ENCODE results near the gene CDKN2B-AS1. TPM values are rescaled to one million over a fixed set of nuclear protein-coding genes. Genes with fewer than 3 reads are reported as not detected.
A peak's percentile ranks its signal among the peaks of the same experiment; 100 is the strongest.

Gene CDKN2B-AS1
- total and polyA plus RNA-seq, 2 of the 13 experiments (the other 11 are each of a cell fraction or from before 2014, with no cell fraction given) = 0.64 to 2.3 TPM

DNA sequence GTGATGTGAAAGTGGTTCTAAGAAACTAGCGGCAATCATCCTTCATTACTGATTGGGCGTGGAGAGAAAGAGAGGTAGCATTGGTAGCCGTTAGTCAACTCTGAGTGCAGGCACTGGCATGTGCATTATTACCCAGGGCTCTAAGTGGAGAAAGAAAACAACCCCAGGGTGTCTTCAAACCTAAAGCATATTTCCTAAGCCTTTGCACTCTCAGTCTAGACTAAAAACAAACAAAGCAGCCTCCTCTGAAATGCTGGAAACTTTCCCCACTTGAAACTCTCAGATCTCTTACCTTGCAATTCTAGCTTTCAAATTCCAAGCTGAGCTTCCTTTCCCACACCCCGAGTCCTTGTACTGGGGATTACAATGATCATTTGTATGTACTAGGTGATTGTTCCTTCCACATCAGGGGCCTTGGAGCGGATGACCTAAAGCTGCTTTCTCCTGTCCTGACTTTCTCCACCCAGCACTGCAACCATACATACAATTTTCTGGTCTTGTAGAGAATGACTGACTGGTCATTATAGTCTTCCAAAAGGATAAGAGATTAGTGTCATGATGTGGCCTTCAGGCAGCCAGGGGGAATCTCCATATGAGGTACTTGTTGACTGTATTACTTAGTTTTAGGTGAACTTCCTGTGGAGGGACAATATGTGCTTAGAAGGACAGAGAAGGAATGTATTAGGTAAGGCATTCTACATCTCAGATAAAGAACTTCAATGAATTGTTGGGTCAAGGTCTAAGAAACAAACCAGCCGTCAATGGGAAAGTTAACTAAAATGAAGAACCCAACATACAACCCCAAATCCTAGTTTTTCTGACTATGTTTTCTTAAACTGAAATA is 112.8 kb downstream of the CDKN2B-AS1 start:
- H4K20me1 ChIP-seq (ENCODE audit: insufficient read depth, low read length) = no peaks in the 10 kb centered on the region
- H3K27me3 ChIP-seq (ENCODE audit: control insufficient read depth in 1 of 2, insufficient read depth in 2 of 2, low read length in 2 of 2) = no peaks in the 10 kb centered on the region
- FAIRE-seq (no peak), ATAC-seq (no peak), DNase-seq (ENCODE audit: low spot score) (peak; percentile 19)
- no peaks in the 10 kb centered on the region for H3K36me3 ChIP-seq (replicated peaks in 1 of 2; ENCODE audit: control insufficient read depth in 1 of 2, insufficient read depth in 2 of 2, low read length in 2 of 2)
- BruUV-seq (replicated peaks) = no TSS peak
- H3K27ac ChIP-seq (ENCODE audit: extremely low read length, insufficient read depth, low read length) = no peak overlapping the region
- CTCF ChIA-PET (ENCODE audit: low intra/inter-chr PET ratio, low total read pairs) = no interaction called here
- peak overlapping the region; percentile 22 for H2AFZ ChIP-seq (ENCODE audit: low read length)
- no peak overlapping the region for H3K9ac ChIP-seq (ENCODE audit: insufficient read depth, low read depth, low read length)
- TF ChIP-seq ZEB1 (IDR thresholded peaks at IDR 0.05; ENCODE audit: insufficient replicate concordance, low read depth) = no peak
- TF ChIP-seq DNMT3B (CRISPR knock-in tag; conservative IDR thresholded peaks at IDR 0.05) = no peak
- no peak for TF ChIP-seq ZFP36L1 (CRISPR knock-in tag; IDR thresholded peaks at IDR 0.05)
- TF ChIP-seq, protein P1, sequence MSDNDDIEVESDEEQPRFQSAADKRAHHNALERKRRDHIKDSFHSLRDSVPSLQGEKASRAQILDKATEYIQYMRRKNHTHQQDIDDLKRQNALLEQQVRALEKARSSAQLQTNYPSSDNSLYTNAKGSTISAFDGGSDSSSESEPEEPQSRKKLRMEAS (IDR thresholded peaks at IDR 0.05) = no peak
- no peak for TF ChIP-seq ZNF331 (CRISPR knock-in tag; IDR thresholded peaks at IDR 0.05)
- TF ChIP-seq, protein P2, sequence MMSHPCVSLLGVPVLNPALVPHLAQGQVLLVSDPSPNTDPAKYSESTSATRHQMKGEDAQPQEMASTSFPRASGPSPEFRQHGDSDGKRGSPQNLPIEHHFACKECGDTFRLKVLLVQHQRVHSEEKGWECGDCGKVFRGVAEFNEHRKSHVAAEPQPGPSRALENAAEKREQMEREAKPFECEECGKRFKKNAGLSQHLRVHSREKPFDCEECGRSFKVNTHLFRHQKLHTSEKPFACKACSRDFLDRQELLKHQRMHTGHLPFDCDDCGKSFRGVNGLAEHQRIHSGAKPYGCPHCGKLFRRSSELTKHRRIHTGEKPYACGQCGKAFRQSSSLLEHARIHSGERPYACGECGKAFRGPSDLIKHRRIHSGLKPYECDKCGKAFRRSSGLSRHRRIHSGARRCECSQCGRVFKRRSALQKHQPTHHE (CRISPR knock-in tag; IDR thresholded peaks at IDR 0.05; ENCODE audit: borderline replicate concordance) = no peak
- no peak for TF ChIP-seq SMAD9 (CRISPR knock-in tag; IDR thresholded peaks at IDR 0.05)
- TF ChIP-seq ARNT2 (CRISPR knock-in tag; IDR thresholded peaks at IDR 0.05; ENCODE audit: low read depth) = no peak
- no peak for TF ChIP-seq ZNF354B (CRISPR knock-in tag; IDR thresholded peaks at IDR 0.05)
- TF ChIP-seq SP5 (CRISPR knock-in tag; IDR thresholded peaks at IDR 0.05; ENCODE audit: borderline replicate concordance, low read depth) = no peak
- no peak for TF ChIP-seq ZNF382 (CRISPR knock-in tag; IDR thresholded peaks at IDR 0.05; ENCODE audit: borderline replicate concordance)
- TF ChIP-seq, protein P3, sequence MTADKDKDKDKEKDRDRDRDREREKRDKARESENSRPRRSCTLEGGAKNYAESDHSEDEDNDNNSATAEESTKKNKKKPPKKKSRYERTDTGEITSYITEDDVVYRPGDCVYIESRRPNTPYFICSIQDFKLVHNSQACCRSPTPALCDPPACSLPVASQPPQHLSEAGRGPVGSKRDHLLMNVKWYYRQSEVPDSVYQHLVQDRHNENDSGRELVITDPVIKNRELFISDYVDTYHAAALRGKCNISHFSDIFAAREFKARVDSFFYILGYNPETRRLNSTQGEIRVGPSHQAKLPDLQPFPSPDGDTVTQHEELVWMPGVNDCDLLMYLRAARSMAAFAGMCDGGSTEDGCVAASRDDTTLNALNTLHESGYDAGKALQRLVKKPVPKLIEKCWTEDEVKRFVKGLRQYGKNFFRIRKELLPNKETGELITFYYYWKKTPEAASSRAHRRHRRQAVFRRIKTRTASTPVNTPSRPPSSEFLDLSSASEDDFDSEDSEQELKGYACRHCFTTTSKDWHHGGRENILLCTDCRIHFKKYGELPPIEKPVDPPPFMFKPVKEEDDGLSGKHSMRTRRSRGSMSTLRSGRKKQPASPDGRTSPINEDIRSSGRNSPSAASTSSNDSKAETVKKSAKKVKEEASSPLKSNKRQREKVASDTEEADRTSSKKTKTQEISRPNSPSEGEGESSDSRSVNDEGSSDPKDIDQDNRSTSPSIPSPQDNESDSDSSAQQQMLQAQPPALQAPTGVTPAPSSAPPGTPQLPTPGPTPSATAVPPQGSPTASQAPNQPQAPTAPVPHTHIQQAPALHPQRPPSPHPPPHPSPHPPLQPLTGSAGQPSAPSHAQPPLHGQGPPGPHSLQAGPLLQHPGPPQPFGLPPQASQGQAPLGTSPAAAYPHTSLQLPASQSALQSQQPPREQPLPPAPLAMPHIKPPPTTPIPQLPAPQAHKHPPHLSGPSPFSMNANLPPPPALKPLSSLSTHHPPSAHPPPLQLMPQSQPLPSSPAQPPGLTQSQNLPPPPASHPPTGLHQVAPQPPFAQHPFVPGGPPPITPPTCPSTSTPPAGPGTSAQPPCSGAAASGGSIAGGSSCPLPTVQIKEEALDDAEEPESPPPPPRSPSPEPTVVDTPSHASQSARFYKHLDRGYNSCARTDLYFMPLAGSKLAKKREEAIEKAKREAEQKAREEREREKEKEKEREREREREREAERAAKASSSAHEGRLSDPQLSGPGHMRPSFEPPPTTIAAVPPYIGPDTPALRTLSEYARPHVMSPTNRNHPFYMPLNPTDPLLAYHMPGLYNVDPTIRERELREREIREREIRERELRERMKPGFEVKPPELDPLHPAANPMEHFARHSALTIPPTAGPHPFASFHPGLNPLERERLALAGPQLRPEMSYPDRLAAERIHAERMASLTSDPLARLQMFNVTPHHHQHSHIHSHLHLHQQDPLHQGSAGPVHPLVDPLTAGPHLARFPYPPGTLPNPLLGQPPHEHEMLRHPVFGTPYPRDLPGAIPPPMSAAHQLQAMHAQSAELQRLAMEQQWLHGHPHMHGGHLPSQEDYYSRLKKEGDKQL (CRISPR knock-in tag; IDR thresholded peaks at IDR 0.05; ENCODE audit: low read depth) = no peak
- no peak for TF ChIP-seq SP2 (CRISPR knock-in tag; IDR thresholded peaks at IDR 0.05)
- no peak for TF ChIP-seq WIZ (CRISPR knock-in tag; IDR thresholded peaks at IDR 0.05)
- no peak for TF ChIP-seq HNF4G (IDR thresholded peaks at IDR 0.05; ENCODE audit: borderline replicate concordance, low read depth, low read length)
- TF ChIP-seq HNF4G (CRISPR knock-in tag; IDR thresholded peaks at IDR 0.05; ENCODE audit: borderline replicate concordance, low read depth) = no peak
- no peak for TF ChIP-seq ZNF589 (CRISPR knock-in tag; conservative IDR thresholded peaks at IDR 0.05)
- POLR2A ChIA-PET = no interaction called here
- 36% methylated on average over 6 of the region's 6 CpGs for WGBS (ENCODE audit: low lambda C conversion rate)
- no peak overlapping the region for H3K4me2 ChIP-seq (ENCODE audit: low read depth, low read length)
- no peaks in the 10 kb centered on the region for H3K4me1 ChIP-seq (ENCODE audit: insufficient read depth, low read length)
- H3K9me3 ChIP-seq (ENCODE audit: low read length) = no peaks in the 10 kb centered on the region
- intact Hi-C loops (cut with micrococcal nuclease; ENCODE audit: unreplicated experiment) = no loop called here
- H3K79me2 ChIP-seq (ENCODE audit: insufficient read depth, low read length) = no peaks in the 10 kb centered on the region
- no peak overlapping the region for H3K4me3 ChIP-seq (replicated peaks in 1 of 3; ENCODE audit: insufficient read depth in 1 of 3, low read depth in 2 of 3, low read length in 3 of 3)
- in situ Hi-C loops (cut with HindIII; ENCODE audit: extremely low pct_ligation_motif_present, low pct_unique_long_range_greater_than_20kb) = no loop called here

All from HepG2 (cell line).